Mammary microvascular endothelial cell (primary cell): ENCODE measurements around the gene EPYC. TPM values are rescaled to one million over a fixed set of nuclear protein-coding genes. Genes with fewer than 3 reads are reported as not detected.

Source experiments
- total RNA-seq: library from RNA; depleted of rRNA; stranded (reverse); fragments of >200 nt; gene quantifications from 2 replicates; pipeline ENCODE4 v1.2.3, GENCODE V29; 2015

The EPYC gene
- total RNA-seq, result not detected in 2 replicates

GRCh38 chr12:91004872-91005271 lies at the start of gene EPYC:
EPYC (minus strand) TSS chr12:91004972; CDS start chr12:91002565, 2,407 bp downstream.

GRCh38 chr12:90954921-90955320 lies 49.9 kb downstream of the EPYC start, which contains the start of gene CCER1:
CCER1 (minus strand) TSS chr12:90955176; CDS start chr12:90954742, 434 bp downstream.

Other genes with a start within 250 kb of the EPYC start
- gene CCER1, start 49.8 kb downstream of the EPYC start, total RNA-seq, result not detected in 2 replicates
- not detected in 2 replicates for gene KERA, start 53.1 kb upstream of the EPYC start, total RNA-seq
- not detected in 2 replicates for gene LUM, start 106.5 kb upstream of the EPYC start, total RNA-seq
- 0.44 TPM in 1 of 2 replicates, not detected in the other for gene DCN, start 177.8 kb upstream of the EPYC start, total RNA-seq